ENCODE measurements around the gene GPR158.
"Not testable (repeated sequence)": the region's sequence is repeated elsewhere in the genome, so short reads cannot be mapped to it uniquely, and the experiment has no call there.

The GPR158 gene

DNA sequence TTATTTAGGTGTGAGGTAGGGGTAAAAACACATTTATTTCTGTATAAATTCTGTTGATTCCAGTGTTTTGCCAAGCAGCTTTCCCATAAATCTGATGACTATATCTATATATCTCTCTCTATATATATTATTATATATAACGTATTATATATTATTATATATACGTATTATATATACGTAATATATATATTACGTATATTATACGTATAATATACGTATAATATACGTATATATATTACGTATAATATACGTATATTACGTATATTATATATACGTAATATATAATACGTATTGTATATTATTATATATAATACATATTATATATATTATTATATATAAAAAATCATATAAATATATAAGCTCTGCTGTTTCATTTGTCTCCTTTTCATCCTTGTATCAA lies 163.5 kb downstream of the GPR158 start:
- Histone ChIP-seq H3K4me1 (ENCODE audit: control insufficient read depth, insufficient read depth, low read length) (no peaks in the 10 kb centered on the region), H3K9me3 (ENCODE audit: control insufficient read depth, insufficient read depth, low read length) (no peaks in the 10 kb centered on the region), H3K27me3 (ENCODE audit: control insufficient read depth, insufficient read depth, low read length) (no peaks in the 10 kb centered on the region), H3K27ac (ENCODE audit: low read length) (no peak overlapping the region), H3K4me3 (ENCODE audit: low read length) (no peak overlapping the region), H3K36me3 (ENCODE audit: control insufficient read depth, insufficient read depth, low read length) (no peaks in the 10 kb centered on the region)
- DNase-seq (ENCODE audit: low read depth, low spot score), result no peak
- WGBS (ENCODE audit: insufficient coverage, insufficient read length), result 100% methylated on average over 9 of the region's 12 CpGs

DNA sequence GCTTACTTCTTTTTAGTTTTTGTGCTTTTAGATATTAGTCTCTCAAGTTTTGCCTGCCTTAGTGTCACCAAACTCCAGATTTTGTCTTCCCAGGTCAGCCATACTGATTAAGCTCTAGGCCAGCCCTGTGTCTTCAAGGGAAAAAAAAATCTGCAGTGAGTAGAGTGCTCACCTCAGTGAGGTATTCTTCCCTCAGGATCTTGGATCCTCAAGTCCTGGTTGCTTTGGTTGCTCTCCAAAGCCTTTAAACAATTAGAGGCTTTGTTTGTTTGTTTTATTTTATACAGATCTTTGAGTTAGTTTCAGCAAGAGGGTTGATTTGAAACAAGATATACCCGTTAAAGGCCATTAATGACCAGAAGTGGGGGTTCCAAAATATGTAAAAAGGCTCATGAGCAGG lies 165.2 kb downstream of the GPR158 start:
- WGBS (ENCODE audit: insufficient coverage, insufficient read length), result no CpG with 5 or more reads among the region's 1 CpG

DNA sequence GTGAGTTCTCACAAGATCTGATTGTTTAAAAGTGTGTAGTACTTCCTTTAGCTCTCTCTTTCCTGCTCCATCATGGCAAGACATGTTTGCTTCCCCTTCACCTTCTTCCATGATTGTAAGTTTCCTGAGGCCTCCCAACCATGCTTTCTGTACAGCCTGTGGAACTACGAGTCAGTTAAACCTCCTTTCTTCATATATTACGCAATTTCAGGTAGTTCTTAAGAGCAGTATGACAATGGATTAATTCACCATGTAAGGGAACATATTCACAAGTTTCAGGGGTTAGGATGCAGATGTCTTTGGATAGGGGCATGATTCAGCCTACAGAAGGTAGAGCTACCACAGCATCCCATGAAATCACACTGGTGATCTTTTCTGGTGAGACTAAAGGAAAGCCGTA lies 174.7 kb downstream of the GPR158 start:
- no peaks in the 10 kb centered on the region for H3K36me3 ChIP-seq (ENCODE audit: control insufficient read depth, insufficient read depth, low read length)
- no peaks in the 10 kb centered on the region for H3K4me1 ChIP-seq (ENCODE audit: control insufficient read depth, insufficient read depth, low read length)
- WGBS (ENCODE audit: insufficient coverage, insufficient read length), result no CpG with 5 or more reads among the region's 3 CpGs
- no peak overlapping the region for H3K4me3 ChIP-seq (ENCODE audit: low read length)
- H3K9me3 ChIP-seq (ENCODE audit: control insufficient read depth, insufficient read depth, low read length), result no peaks in the 10 kb centered on the region
- H3K27me3 ChIP-seq (ENCODE audit: control insufficient read depth, insufficient read depth, low read length), result no peaks in the 10 kb centered on the region
- no peak for DNase-seq (ENCODE audit: low read depth, low spot score)
- H3K27ac ChIP-seq (ENCODE audit: low read length), result no peak overlapping the region

More for the DNA sequence above, 165.2 kb downstream of the GPR158 start:
- no peak overlapping the region for H3K4me3 ChIP-seq (ENCODE audit: low read length)
- no peak for DNase-seq (ENCODE audit: low read depth, low spot score)
- H3K27ac ChIP-seq (ENCODE audit: low read length), result no peak overlapping the region
- H3K36me3 ChIP-seq (ENCODE audit: control insufficient read depth, insufficient read depth, low read length), result no peaks in the 10 kb centered on the region
- no peaks in the 10 kb centered on the region for H3K27me3 ChIP-seq (ENCODE audit: control insufficient read depth, insufficient read depth, low read length)
- H3K9me3 ChIP-seq (ENCODE audit: control insufficient read depth, insufficient read depth, low read length), result no peaks in the 10 kb centered on the region
- H3K4me1 ChIP-seq (ENCODE audit: control insufficient read depth, insufficient read depth, low read length), result no peaks in the 10 kb centered on the region

DNA sequence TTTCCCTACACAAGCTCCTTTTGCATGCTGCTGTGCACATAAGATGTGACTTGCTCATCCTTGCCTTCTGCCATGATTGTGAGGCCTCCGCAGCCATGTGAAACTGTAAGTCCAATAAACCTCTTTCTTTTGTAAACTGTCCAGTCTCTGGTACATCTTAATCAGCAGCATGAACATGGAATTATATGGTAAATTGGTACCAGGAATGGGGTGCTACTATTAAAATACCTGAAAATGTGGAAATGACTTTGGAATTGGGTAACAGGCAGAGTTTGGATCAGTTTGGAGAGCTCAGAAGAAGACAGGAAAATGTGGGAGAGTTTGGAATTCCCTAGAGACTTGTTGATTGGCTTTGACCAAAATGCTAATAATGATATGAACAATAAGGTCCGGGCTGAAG lies 181.8 kb downstream of the GPR158 start:
- Histone ChIP-seq H3K4me3 (ENCODE audit: low read length) (no peak overlapping the region), H3K9me3 (ENCODE audit: control insufficient read depth, insufficient read depth, low read length) (no peaks in the 10 kb centered on the region), H3K36me3 (ENCODE audit: control insufficient read depth, insufficient read depth, low read length) (no peaks in the 10 kb centered on the region), H3K4me1 (ENCODE audit: control insufficient read depth, insufficient read depth, low read length) (no peaks in the 10 kb centered on the region), H3K27me3 (ENCODE audit: control insufficient read depth, insufficient read depth, low read length) (no peaks in the 10 kb centered on the region), H3K27ac (ENCODE audit: low read length) (no peak overlapping the region)
- no peak for DNase-seq (ENCODE audit: low read depth, low spot score)
- WGBS (ENCODE audit: insufficient coverage, insufficient read length), result no CpG with 5 or more reads among the region's 2 CpGs

DNA sequence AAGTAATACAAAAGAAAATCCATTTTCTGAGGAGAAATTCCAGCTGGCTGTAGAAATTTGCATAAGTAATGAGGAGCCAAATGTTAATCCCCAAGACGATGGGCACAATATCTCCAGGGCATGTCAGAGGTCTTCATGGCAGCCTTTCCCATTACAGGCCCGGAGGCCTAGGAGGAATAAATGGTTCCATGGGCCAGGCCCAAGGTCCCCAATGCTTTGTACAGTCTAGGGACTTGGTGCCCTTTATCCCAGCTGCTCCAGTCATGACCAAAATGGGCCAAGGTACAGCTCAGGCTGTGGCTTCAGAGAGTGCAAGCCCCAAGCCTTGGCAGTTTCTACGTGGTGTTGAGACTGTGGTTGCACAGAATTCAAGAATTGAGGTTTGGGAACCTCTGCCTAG lies 182.5 kb downstream of the GPR158 start:
- no peaks in the 10 kb centered on the region for H3K27me3 ChIP-seq (ENCODE audit: control insufficient read depth, insufficient read depth, low read length)
- no peak overlapping the region for H3K4me3 ChIP-seq (ENCODE audit: low read length)
- WGBS (ENCODE audit: insufficient coverage, insufficient read length), result no CpG with 5 or more reads among the region's 3 CpGs
- H3K4me1 ChIP-seq (ENCODE audit: control insufficient read depth, insufficient read depth, low read length), result no peaks in the 10 kb centered on the region
- no peak overlapping the region for H3K27ac ChIP-seq (ENCODE audit: low read length)
- no peaks in the 10 kb centered on the region for H3K36me3 ChIP-seq (ENCODE audit: control insufficient read depth, insufficient read depth, low read length)
- H3K9me3 ChIP-seq (ENCODE audit: control insufficient read depth, insufficient read depth, low read length), result no peaks in the 10 kb centered on the region
- DNase-seq (ENCODE audit: low read depth, low spot score), result no peak

DNA sequence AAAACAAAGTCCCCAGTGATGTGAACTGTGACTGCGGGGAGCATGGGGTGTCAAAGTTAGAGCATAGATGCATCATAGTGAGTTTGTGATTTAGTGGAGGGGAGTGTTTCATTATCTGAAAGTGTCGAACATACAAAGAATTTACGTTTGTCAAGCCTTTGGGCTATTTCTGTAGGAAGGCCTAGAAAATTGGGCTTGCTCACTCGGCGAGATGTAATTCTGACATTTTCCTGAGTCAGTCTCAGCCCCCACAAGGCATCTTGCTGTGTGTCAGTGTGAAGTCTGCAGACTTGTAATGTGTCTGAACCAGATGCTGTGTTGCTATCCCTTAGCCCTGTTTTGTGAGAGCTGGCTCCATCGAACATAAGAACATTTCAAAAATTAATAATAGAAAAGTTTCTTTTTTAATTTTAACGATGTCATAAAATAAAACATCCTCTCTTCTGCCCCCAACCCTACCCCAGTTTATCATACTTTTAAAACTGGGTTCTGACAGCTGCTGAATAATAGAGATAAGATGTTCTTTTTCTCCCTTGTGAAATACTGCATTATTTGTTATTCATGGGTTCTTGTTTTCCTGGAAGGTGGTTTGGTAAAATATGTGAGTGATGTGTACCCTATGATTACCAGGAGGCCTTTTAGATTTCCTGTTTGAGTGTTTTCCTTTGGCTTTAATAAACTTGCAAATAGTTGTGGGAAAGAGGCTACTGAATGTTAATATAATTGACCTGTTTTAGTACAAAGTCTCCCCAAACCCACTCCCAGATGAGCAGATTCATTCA lies 207.4 kb downstream of the GPR158 start:
- H3K4me1 ChIP-seq (ENCODE audit: control insufficient read depth, insufficient read depth, low read length), result no peaks in the 10 kb centered on the region
- H3K27me3 ChIP-seq (ENCODE audit: control insufficient read depth, insufficient read depth, low read length), result no peaks in the 10 kb centered on the region
- WGBS (ENCODE audit: insufficient coverage, insufficient read length), result no CpG with 5 or more reads among the region's 7 CpGs
- no peak for DNase-seq (ENCODE audit: low read depth, low spot score)
- no peak overlapping the region for H3K4me3 ChIP-seq (ENCODE audit: low read length)
- no peaks in the 10 kb centered on the region for H3K36me3 ChIP-seq (ENCODE audit: control insufficient read depth, insufficient read depth, low read length)
- H3K9me3 ChIP-seq (ENCODE audit: control insufficient read depth, insufficient read depth, low read length), result no peaks in the 10 kb centered on the region
- H3K27ac ChIP-seq (ENCODE audit: low read length), result no peak overlapping the region

DNA sequence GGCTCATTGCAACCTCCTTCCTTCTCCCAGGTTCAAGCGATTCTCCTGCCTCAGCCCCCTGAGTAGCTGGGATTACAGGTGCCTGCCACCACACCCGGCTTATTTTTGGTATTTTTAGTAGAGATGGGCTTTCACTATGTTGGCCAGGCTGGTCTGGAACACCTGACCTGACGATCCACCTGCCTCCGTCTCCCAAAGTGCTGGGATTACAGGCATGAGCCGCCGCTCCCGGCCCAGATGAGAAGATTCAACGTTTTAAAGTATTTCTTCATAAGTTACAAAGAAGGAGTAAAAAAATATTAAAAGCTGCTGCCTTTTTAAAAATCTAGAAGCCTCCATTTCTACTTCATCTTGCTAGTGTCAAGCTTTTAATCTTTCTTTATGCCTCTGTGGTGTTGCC lies 208.1 kb downstream of the GPR158 start:
- H3K4me3 ChIP-seq (ENCODE audit: low read length); H3K27me3 ChIP-seq (ENCODE audit: control insufficient read depth, insufficient read depth, low read length); H3K36me3 ChIP-seq (ENCODE audit: control insufficient read depth, insufficient read depth, low read length); H3K4me1 ChIP-seq (ENCODE audit: control insufficient read depth, insufficient read depth, low read length); H3K27ac ChIP-seq (ENCODE audit: low read length); DNase-seq (ENCODE audit: low read depth, low spot score); H3K9me3 ChIP-seq (ENCODE audit: control insufficient read depth, insufficient read depth, low read length): not testable (repeated sequence)
- WGBS (ENCODE audit: insufficient coverage, insufficient read length), result no CpG with 5 or more reads among the region's 8 CpGs

DNA sequence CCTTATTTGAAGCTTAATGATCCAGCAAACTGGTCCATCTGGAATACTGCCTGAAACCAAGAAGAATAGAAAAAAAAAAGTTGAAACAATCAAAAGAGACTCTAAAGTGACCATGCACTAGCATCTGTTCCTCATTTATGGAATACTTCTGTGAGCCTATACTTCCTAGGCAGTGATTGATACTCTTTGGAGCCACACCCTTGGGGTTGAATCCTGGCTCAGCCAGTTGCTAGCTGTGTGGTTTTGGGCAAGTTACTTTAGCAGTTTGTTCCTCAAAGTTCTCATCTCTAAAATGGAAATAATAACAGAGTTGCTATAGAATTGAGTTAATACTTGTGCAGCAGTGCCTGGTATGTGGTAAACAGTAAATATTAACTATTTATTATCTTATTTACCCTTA lies 208.9 kb downstream of the GPR158 start:
- DNase-seq (ENCODE audit: low read depth, low spot score), result no peak
- Histone ChIP-seq H3K4me3 (ENCODE audit: low read length) (no peak overlapping the region), H3K36me3 (ENCODE audit: control insufficient read depth, insufficient read depth, low read length) (no peaks in the 10 kb centered on the region), H3K9me3 (ENCODE audit: control insufficient read depth, insufficient read depth, low read length) (no peaks in the 10 kb centered on the region), H3K4me1 (ENCODE audit: control insufficient read depth, insufficient read depth, low read length) (no peaks in the 10 kb centered on the region), H3K27ac (ENCODE audit: low read length) (no peak overlapping the region), H3K27me3 (ENCODE audit: control insufficient read depth, insufficient read depth, low read length) (no peaks in the 10 kb centered on the region)

DNA sequence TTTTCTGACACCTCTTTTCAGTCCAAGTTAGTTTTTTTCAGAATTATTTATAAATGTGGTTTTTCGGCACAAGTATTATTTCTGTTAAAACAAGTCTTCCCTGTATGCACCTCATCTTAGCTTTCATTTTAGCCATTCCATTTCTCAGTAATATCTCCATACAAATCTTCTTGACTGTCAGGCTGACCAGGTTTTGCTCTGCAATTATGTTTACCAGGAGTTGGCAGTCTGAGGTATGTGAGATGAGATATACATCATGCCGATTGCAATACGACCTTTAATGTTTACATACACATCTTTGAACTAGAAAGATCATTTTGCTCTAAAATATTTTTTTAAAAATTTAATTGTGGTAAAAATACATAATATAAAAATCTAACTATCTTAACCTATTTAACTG lies 209.8 kb downstream of the GPR158 start:
- WGBS (ENCODE audit: insufficient coverage, insufficient read length), result no CpG with 5 or more reads among the region's 3 CpGs
- Histone ChIP-seq H3K27ac (ENCODE audit: low read length) (no peak overlapping the region), H3K27me3 (ENCODE audit: control insufficient read depth, insufficient read depth, low read length) (no peaks in the 10 kb centered on the region), H3K4me1 (ENCODE audit: control insufficient read depth, insufficient read depth, low read length) (no peaks in the 10 kb centered on the region), H3K9me3 (ENCODE audit: control insufficient read depth, insufficient read depth, low read length) (no peaks in the 10 kb centered on the region), H3K36me3 (ENCODE audit: control insufficient read depth, insufficient read depth, low read length) (no peaks in the 10 kb centered on the region), H3K4me3 (ENCODE audit: low read length) (no peak overlapping the region)
- DNase-seq (ENCODE audit: low read depth, low spot score), result no peak

DNA sequence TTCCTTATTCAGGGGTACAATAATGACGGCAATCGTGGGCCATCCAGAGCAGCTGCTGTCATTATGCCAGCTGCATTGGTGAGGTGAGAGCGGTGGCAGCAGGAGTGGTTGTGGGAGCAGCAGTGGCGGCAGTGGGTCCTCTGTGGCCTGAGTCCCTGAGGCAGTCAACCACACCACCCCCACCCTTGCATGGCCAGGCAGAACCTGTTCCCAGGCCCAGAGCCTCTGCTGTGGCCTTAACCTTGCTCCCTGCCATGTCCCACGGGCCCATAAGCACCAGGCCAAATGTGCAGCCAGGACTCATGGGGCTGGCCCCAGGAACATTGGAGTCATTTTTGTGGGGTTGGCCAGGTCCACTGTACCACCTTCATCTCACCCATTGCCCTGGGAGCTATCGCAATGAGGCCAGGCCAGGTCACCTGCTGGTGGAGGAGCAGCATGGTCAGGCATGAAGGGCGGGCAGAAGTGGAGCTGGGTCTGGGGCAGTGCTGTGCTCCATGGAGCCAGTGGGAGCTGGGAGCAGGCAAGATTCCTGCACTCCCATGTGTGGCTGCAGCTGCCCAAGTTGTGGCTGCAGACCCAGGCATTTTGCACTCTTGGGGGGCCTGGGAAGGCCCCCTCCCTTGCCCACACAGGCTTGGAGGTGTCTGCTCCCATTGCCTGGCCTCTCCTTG lies 213.5 kb downstream of the GPR158 start:
- H3K4me1 ChIP-seq (ENCODE audit: control insufficient read depth, insufficient read depth, low read length), result no peaks in the 10 kb centered on the region
- no CpG with 5 or more reads among the region's 7 CpGs for WGBS (ENCODE audit: insufficient coverage, insufficient read length)
- H3K27ac ChIP-seq (ENCODE audit: low read length), result no peak overlapping the region
- no peaks in the 10 kb centered on the region; the same call in 1 of the 2 replicates for H3K9me3 ChIP-seq (ENCODE audit: control insufficient read depth, insufficient read depth, low read length)
- no peaks in the 10 kb centered on the region for H3K27me3 ChIP-seq (ENCODE audit: control insufficient read depth, insufficient read depth, low read length)
- no peak for DNase-seq (ENCODE audit: low read depth, low spot score)
- H3K4me3 ChIP-seq (ENCODE audit: low read length), result no peak overlapping the region
- no peaks in the 10 kb centered on the region for H3K36me3 ChIP-seq (ENCODE audit: control insufficient read depth, insufficient read depth, low read length)

DNA sequence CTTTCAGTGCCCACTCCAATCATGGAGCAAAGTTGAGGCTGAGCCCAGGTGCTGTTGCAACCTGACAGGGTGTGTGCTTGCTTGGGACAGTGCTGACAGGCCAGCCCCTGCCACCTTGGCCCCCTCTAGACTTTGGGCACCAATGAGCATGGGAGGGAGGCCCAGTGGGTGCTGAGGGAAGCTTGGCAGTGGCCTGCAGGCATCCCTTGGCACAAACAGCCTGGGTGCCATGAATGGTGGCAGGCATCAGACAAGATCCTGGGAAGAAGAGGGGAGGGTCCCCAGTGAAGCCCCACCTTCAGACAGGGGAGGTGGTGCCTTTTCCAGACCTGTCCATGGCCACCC lies 214.0 kb downstream of the GPR158 start:
- Histone ChIP-seq H3K4me1 (ENCODE audit: control insufficient read depth, insufficient read depth, low read length) (no peaks in the 10 kb centered on the region), H3K9me3 (ENCODE audit: control insufficient read depth, insufficient read depth, low read length) (no peaks in the 10 kb centered on the region; the same call in 1 of the 2 replicates), H3K27ac (ENCODE audit: low read length) (no peak overlapping the region), H3K4me3 (ENCODE audit: low read length) (no peak overlapping the region), H3K36me3 (ENCODE audit: control insufficient read depth, insufficient read depth, low read length) (no peaks in the 10 kb centered on the region), H3K27me3 (ENCODE audit: control insufficient read depth, insufficient read depth, low read length) (no peaks in the 10 kb centered on the region)
- no peak for DNase-seq (ENCODE audit: low read depth, low spot score)
